Ishikawa (cell line): ENCODE measurements around the gene SATB1.

Experiments
- CEBPB ChIP-seq: IDR thresholded peaks from 2 replicates; pipeline ENCODE4 v1.6.1; 2012
- CREB1 ChIP-seq: IDR thresholded peaks from 2 replicates; pipeline ENCODE4 v1.6.1; 2012; ENCODE audit warnings: low read depth
- EGR1 ChIP-seq: IDR thresholded peaks from 2 replicates; pipeline ENCODE4 v1.6.1; 2012
- EP300 ChIP-seq: IDR thresholded peaks from 2 replicates; pipeline ENCODE4 v1.6.1; 2012; ENCODE audit warnings: borderline replicate concordance
- FOXM1 ChIP-seq: IDR thresholded peaks from 2 replicates; pipeline ENCODE4 v1.6.1; 2012; ENCODE audit warnings: low read depth, borderline replicate concordance
- MAX ChIP-seq: IDR thresholded peaks from 2 replicates; pipeline ENCODE4 v1.6.1; 2012
- NFIC ChIP-seq: IDR thresholded peaks from 2 replicates; pipeline ENCODE4 v1.6.1; 2012
- RAD21 ChIP-seq: IDR thresholded peaks from 2 replicates; pipeline ENCODE4 v1.6.1; 2012; ENCODE audit warnings: low read depth
- REST ChIP-seq: IDR thresholded peaks from 2 replicates; pipeline ENCODE4 v1.6.1; 2012; ENCODE audit warnings: low read depth, mild to moderate bottlenecking
- TAF1 ChIP-seq: IDR thresholded peaks from 2 replicates; pipeline ENCODE4 v1.6.1; 2012; ENCODE audit warnings: low read depth, mild to moderate bottlenecking
- TCF12 ChIP-seq: IDR thresholded peaks from 2 replicates; pipeline ENCODE4 v1.6.1; 2012; ENCODE audit warnings: low read depth
- TEAD4 ChIP-seq: IDR thresholded peaks from 2 replicates; pipeline ENCODE4 v1.6.1; 2012
- USF1 ChIP-seq: IDR thresholded peaks from 2 replicates; pipeline ENCODE4 v1.6.1; 2012
- YY1 ChIP-seq: IDR thresholded peaks from 2 replicates; pipeline ENCODE4 v1.6.1; 2012; ENCODE audit warnings: low read depth
- ZBTB7A ChIP-seq: IDR thresholded peaks from 2 replicates; pipeline ENCODE4 v1.6.1; 2012; ENCODE audit warnings: low read depth

The SATB1 gene

GRCh38 chr3:18346097-18346496 lies 79.0 kb downstream of the SATB1 start:
- no peak for TF ChIP-seq EP300
- TF ChIP-seq NFIC = no peak
- no peak for TF ChIP-seq YY1
- TF ChIP-seq RAD21 = no peak
- TF ChIP-seq TEAD4 = no peak
- no peak for TF ChIP-seq TAF1
- TF ChIP-seq FOXM1 = no peak
- no peak for TF ChIP-seq REST
- TF ChIP-seq CEBPB = no peak
- TF ChIP-seq ZBTB7A = no peak

GRCh38 chr3:18345015-18345367 lies 80.1 kb downstream of the SATB1 start:
- TF ChIP-seq FOXM1 = no peak
- TF ChIP-seq EGR1 = no peak
- TF ChIP-seq CEBPB = no peak
- TF ChIP-seq MAX = no peak
- TF ChIP-seq TCF12 = no peak
- TF ChIP-seq ZBTB7A = no peak

- TF ChIP-seq ZBTB7A = no peak
- no peak for TF ChIP-seq YY1
- no peak for TF ChIP-seq TEAD4
- TF ChIP-seq TAF1 = no peak
- no peak for TF ChIP-seq USF1
- TF ChIP-seq REST = no peak
- TF ChIP-seq EP300 = no peak
- TF ChIP-seq NFIC = no peak
- TF ChIP-seq MAX = no peak
- no peak for TF ChIP-seq TCF12
- TF ChIP-seq FOXM1 = no peak
- TF ChIP-seq EGR1 = no peak
- no peak for TF ChIP-seq CEBPB
- no peak for TF ChIP-seq CREB1
These were observed 80.7 kb downstream of the SATB1 start for GRCh38 chr3:18344306-18345014.

GRCh38 chr3:18343809-18344208 lies 81.3 kb downstream of the SATB1 start:
- TF ChIP-seq FOXM1 (no peak), RAD21 (no peak), TEAD4 (no peak), CEBPB (no peak), TCF12 (no peak)

GRCh38 chr3:18338827-18339514 lies 86.2 kb downstream of the SATB1 start:
- TF ChIP-seq CREB1 (no peak), FOXM1 (no peak), TCF12 (no peak), REST (no peak), USF1 (no peak), NFIC (no peak), CEBPB (no peak), TAF1 (no peak), YY1 (no peak), EGR1 (no peak), EP300 (no peak), TEAD4 (no peak), RAD21 (no peak), ZBTB7A (no peak), MAX (no peak)
